Activated CD4-positive, alpha-beta T cell treated with anti-CD3 and anti-CD28 coated beads, Interleukin-2, Interleukin-6, amounts not matched to agents 100 ng/mL and 50 ng/mL, durations not matched to agents 16 hours and 8 hours (primary cell): ENCODE results near the gene BAIAP3.
"Not testable (repeated sequence)": the region's sequence is repeated elsewhere in the genome, so short reads cannot be mapped to it uniquely, and the experiment has no call there.

Experiments
- DNase-seq: peaks from one replicate; pipeline ENCODE4 v3.0.0-alpha.2; 2020

BAIAP3 gene

GRCh38 chr16:1333149-1333812 lies at the start of gene BAIAP3:
Gene BAIAP3 (plus strand): TSS chr16:1333645. CDS start chr16:1338550, 4,905 bp downstream.
- peak; percentile 65 for DNase-seq

DNA sequence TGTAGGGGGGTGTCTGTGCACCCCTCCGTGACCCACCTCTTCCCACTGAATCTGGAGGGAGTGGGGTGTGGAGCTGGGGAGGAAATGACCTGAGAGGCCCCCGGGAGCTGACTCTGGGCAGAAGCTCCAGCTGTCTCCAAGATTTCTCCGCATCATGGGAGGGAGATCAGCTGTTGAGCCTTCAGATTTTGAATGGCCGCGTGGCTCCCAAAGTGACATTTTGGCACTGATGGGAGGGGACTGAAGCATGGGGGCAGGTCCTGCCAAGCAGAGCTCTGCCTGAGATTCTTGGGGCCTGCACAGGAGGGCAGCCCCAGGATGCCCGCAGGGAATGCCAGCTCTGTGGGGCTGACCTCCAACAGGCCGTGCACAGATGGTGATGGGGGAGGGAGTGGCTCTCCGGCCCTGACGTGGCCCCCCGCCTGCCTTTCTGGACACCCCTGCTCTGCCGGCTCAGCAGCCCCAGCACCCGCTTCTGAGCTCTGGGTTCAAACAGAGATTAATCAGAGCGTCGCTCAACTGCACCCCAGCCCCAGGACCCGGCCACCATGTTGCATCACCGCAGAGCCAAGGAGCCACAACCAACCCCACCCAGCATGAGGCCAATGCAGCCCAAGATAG lies 49.3 kb upstream of the BAIAP3 start:
- no peak for DNase-seq

- no peak for DNase-seq
Observed at GRCh38 chr16:1285669-1286512, 47.6 kb upstream of the BAIAP3 start.

GRCh38 chr16:1286513-1287094 lies 46.8 kb upstream of the BAIAP3 start:
- no peak for DNase-seq

- no peak for DNase-seq
Observed at GRCh38 chr16:1287982-1288670, 45.3 kb upstream of the BAIAP3 start.

DNA sequence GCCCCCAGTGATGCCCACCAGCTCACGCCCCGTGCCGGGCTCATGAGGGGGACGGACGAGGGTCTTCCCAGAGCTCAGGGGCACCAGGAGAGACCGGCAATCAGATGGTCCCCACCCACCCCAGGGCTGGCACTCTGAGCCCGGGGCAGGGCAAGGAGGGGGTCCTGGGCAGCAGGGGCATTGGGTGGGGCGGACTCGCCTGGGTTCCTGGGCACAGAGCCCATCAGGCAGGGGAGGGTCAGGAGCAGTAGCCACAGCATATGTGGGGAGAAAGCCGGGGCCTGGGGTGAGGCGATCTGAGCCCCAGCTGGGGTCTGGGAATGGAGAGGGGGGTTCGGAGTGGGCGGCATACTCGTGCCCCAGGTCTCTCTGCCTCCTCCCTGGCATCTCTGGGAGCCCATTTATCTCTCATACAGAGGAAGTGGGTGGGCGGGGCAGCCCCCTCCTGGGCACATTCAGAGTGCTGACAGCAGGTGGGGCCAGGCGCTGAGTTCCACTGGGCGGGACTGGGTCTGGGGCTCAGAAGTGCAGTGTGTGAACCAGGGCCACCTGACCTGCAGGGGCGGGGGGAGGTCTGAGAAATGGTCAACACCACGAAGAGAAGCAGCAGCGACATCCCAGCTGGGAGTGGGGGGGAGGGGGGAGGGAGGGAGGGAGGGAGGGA lies 44.5 kb upstream of the BAIAP3 start:
- no peak for DNase-seq

- no peak for DNase-seq
Observed at GRCh38 chr16:1289477-1289866, 44.0 kb upstream of the BAIAP3 start.

DNA sequence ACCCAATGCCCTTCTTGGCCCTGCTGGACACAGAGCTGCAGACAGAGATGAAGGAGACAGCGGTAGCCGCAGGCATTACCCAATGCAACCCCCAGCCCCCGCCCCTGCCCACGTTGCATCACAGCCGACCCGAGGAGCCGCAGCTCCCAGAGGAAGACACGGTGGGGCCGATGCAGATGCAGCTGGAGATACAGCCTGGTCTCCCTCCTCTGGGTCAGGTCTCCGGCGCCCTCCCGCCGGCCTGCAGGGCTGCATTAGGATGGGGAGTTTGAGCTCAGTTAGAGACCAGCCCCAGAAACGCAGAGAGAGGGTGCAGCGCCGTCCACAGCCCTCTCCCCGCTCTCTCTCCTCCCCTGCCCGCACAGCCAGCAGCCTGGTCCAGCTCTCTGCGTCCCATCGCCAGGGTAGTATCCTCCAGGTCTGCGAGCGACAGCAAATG lies 43.4 kb upstream of the BAIAP3 start:
- no peak for DNase-seq

- DNase-seq, result no peak
Observed at GRCh38 chr16:1290860-1291575, 42.4 kb upstream of the BAIAP3 start.

DNA sequence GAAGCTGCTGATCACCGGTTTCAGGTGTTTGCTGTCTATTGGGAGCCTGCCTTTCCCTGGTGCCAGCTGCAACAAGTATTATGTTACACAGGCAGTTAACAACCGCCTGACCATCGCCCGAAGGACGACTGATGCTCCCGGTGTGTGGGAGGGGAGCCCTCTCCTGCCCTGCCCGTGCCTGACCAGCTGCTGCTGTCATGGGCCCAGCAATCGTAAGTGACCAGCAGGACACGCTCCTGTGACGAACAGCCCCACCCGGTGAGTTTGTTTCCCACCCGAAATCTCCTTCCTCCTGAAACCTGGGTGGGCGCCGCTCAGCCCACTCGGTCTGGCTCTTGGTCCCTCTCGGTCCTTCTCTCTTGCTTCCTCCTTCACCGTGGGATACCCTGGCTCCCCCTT lies 41.9 kb upstream of the BAIAP3 start:
- DNase-seq, result no peak

DNA sequence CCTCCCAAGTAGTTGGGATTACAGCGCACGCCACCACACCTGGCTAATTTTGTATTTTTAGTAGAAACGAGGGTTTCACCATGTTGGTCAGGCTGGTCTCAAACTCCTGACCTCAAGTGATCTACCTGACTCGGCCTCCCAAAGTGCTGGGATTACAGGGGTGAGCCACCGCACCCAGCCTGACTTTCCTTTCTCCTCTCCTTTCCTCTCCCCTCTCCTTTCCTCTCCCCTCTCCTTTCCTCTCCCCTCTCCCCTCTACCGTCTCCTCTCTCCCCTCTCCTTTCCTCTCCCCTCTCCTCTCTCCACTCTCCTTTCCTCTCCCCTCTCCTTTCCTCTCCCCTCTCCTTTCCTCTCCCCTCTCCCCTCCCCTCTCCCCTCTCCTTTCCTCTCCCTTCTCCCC lies 41.2 kb upstream of the BAIAP3 start:
- not testable (repeated sequence) for DNase-seq

DNA sequence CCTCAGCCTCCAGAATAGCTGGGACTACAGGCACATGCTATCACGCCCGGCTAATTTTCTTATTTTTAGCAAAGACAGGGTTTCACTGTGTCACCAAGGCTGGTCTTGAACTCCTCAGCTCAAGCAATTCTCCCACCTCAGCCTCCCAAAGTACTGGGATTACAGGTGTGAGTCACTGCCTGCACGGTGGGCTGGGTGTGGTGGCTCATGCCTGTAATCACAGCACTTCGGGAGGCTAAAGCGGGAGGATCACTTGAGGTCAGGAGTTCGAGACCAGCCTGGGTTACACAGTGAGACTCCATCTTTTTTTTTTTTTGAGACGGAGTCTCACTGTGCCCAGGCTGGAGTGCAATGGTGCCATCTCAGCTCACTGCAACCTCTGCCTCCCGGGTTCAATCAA lies 40.6 kb upstream of the BAIAP3 start:
- not testable (repeated sequence) for DNase-seq

DNA sequence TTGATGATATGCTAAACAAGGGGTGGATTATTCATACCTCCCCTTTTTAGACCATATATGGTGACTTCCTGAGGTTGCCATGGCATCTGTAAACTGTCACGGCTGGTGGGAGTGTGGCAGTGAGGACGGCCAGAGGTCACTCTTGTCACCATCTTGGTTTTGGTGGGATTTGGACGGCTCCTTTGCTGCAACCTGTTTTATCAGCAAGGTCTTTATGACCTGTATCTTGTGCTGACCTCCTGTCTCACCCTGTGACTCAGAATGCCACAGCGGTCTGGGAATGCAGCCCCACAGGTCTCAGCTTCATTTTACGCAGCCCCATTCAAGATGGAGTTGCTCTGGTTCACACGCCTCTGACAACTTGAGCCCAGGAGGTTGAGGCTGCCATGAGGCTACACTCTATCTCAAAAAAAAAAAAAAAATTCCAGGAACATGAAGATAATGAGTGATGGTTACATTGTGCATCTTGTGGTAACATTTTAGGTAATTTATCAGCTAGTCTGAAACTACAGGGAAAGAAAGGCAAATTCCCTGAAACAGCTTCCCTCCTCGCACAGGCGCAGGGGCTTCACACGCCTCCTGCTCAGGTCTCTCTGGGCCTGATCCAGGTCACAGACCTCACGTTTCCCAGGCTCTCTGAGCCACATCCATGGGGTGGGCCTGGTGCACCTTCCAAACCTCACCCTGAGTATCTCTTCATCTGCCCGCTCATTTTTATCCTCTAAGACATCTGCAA lies 39.4 kb upstream of the BAIAP3 start:
- no peak for DNase-seq

- DNase-seq, result no peak
Observed at GRCh38 chr16:1295465-1295864, 38.0 kb upstream of the BAIAP3 start.

- DNase-seq, result not testable (repeated sequence)
Observed at GRCh38 chr16:1296688-1297017, 36.8 kb upstream of the BAIAP3 start.

DNA sequence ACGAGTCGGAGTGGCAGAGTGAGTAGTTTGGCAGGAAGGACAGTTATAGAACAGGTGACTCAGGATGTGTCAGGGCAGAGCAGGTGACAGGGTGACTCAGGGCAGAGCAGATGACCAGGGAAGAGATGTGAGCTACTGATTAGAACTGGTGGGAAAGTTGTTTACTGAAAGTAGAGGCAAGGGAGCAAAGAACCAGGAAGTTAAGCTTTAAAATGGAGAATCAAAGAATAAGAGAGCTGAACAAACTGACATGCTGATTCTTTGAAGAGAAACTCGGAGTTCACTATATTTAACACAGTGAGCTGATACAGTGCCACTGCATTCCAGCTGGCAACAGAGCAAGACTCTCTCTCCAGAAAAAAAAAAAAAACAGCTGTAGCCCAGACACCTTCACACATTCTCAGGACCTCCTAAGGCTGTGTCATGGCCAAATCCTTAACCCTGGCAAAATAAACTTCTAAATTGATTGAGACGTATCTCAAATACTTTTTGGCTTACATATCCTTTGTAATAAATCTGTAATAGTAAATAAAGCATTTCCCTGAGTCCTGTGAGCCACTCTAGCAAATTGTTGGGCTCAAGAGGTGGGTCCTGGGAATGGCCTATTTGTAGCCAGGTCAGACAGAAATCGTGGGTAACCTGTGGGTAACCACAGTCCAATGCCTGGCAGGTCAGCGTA lies 36.3 kb upstream of the BAIAP3 start:
- peak; percentile 38 for DNase-seq

DNA sequence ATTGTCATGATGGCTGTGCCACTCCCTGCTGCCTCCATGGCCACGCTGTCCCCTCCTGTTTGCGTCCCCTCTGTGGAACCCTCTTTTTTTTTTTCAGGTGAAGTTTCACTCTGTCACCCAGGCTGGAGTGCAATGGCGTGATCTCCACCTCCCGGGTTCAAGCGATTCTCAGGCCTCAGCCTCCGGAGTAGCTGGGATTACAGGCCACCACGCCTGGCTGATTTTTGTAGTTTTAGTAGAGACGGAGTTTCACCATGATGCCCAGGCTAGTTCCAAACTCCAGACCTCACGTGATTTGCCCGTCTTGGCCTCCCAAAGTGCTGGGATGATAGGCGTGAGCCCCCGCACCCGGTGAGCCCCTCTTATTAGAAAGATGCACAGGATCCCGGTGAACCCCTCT lies 35.0 kb upstream of the BAIAP3 start:
- no peak for DNase-seq

DNA sequence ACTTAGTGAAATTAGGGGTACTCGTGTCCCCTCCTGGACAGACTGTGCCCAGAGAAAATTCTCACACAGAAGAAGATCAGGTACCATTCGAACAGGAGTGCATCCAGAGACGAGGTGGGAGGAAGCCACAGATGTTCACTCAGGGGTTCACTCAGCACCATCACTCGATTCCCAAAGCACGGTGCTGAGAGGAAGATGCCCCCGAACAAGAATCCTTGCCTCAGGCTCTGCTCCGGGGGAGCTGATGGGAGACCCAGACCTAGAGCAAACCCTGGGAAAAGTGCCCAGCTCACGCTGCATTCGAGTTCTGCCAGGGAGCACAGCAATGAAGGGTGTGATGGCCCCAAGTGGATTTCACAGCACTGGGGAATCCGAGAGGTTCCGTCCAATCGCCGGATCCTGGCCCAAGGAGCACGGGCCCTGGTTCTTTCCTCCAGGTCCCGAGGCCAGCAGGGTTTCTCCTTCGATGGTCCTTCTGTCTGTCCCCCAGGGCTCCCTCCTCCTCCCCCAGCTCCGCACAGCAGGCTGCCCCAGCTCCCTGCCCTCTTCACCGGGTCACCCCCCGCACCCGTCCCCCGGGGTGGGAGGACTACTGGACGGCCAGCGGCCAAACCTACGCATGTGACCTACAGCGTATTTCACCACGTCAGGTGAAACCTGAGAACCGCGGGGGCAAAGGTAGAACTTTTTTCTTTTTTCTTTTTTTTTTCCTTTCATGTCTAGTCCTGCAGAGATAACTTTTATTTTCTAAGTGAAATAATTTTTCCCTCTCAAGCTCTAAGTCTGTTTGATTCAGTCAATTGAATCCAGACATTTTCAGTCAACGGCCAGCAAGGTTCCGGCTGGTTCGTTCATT lies 34.2 kb upstream of the BAIAP3 start:
- no peak for DNase-seq

DNA sequence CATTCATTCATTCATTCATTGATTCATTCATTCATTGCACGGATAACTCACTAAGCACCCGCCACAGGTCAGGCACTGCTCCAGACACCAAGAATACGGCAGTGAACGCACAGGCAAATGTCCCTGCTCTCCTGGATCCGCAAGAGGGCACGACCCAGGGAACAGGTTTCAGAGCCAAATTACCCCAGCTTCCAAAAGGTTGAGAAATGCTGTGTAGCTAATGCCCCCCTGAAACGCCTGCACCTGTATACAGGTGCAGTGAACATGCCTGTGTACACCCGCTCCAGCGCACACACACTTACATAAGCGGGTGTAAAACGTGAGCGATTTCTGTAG lies 33.6 kb upstream of the BAIAP3 start:
- no peak for DNase-seq
